Right lobe of liver (tissue), 4 donors: ENCODE data around the gene EMCN.
"Not testable (repeated sequence)": the region's sequence is repeated elsewhere in the genome, so short reads cannot be mapped to it uniquely, and the experiment has no call there.

Experiments
- POLR2A ChIP-seq: fragments of 450-650 bp; IDR thresholded peaks from one replicate; pipeline ENCODE4 v1.6.1; 2017; ENCODE audit warnings: antibody characterized with exemption, mild to moderate bottlenecking
- TF ChIP-seq, protein P1 (sequence below), 4 donors: fragments of 200-600 bp in 3 of 4; fragments of 450-650 bp in 1 of 4; IDR thresholded peaks; one replicate each; pipeline versions ENCODE4 v1.5.1 to v1.8.0; 2016 to 2022; ENCODE audit warnings: antibody characterized with exemption in 4 of 4, mild to moderate bottlenecking in 2 of 4
- donor health status: DM: no; HTN: no; CAD: no.
- donor health status: DM: no; HTN: no; CAD: no.
- donor health status: DM: no; HTN: yes; CAD: no.

DNA sequence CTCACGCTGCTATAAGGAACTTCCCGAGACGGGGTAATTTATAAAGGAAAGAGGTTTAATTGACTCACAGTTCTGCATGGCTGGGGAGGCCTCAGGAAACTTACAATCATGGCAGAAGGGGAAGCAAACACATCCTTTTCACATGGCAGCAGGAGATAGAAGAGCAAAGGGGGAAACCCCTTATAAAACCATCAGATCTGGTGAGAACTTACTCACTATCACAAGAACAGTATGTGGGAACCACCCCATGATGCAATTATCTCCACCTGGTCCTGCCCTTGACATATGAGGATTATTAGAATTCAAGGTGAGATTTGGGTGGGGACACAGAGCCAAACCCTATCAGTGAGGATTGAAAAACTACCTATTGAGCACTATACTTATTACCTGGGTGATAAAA is 165.5 kb downstream of the EMCN start:
- TF ChIP-seq, protein P1, sequence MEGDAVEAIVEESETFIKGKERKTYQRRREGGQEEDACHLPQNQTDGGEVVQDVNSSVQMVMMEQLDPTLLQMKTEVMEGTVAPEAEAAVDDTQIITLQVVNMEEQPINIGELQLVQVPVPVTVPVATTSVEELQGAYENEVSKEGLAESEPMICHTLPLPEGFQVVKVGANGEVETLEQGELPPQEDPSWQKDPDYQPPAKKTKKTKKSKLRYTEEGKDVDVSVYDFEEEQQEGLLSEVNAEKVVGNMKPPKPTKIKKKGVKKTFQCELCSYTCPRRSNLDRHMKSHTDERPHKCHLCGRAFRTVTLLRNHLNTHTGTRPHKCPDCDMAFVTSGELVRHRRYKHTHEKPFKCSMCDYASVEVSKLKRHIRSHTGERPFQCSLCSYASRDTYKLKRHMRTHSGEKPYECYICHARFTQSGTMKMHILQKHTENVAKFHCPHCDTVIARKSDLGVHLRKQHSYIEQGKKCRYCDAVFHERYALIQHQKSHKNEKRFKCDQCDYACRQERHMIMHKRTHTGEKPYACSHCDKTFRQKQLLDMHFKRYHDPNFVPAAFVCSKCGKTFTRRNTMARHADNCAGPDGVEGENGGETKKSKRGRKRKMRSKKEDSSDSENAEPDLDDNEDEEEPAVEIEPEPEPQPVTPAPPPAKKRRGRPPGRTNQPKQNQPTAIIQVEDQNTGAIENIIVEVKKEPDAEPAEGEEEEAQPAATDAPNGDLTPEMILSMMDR (IDR thresholded peaks at IDR 0.05): not testable (repeated sequence)
- not testable (repeated sequence) for TF ChIP-seq POLR2A
